ENCODE data around the gene CCDC85B. TPM values are rescaled to one million over a fixed set of nuclear protein-coding genes. Genes with fewer than 3 reads are reported as not detected.
A peak's percentile ranks its signal among the peaks of the same experiment; 100 is the strongest.

The CCDC85B gene
- total RNA-seq, 6 experiments from 2014 or later: 78.9 to 112 (median 87.7) TPM

DNA sequence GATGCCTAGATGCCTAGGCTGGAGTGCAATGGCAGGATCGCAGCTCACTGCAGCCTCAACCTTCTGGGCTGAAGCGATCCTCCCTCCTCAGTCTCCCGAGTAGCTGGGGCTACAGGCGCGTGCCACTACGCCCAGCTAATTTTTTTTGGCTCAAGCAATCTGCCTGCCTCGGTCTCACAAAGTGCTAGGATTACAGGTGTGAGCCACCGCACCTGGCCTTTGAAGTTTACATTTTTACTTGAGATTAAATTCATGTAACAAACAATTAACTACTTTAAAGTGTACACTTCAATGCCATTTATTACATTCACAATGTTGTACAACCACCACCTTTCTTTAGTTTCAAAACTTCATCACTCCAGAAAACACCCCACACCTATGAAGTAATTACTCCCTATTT is 13.2 kb downstream of the CCDC85B start:
- H3K4me1 Mint-ChIP-seq (ENCODE audit: low read depth): peaks cover 54% of the 10 kb centered on the region
- H3K36me3 Mint-ChIP-seq (ENCODE audit: low read depth): peaks cover 4% of the 10 kb centered on the region
- no peak for TF ChIP-seq CTCF (IDR thresholded peaks at IDR 0.05)
- H3K9me3 Mint-ChIP-seq: peaks cover 3% of the 10 kb centered on the region
- peaks cover 7% of the 10 kb centered on the region for H3K27me3 Mint-ChIP-seq (ENCODE audit: insufficient read depth)
- peak overlapping the region; percentile 68 for H3K4me3 Mint-ChIP-seq
- peak overlapping the region; percentile 95 for H3K27ac Mint-ChIP-seq
- DNase-seq: no peak

DNA sequence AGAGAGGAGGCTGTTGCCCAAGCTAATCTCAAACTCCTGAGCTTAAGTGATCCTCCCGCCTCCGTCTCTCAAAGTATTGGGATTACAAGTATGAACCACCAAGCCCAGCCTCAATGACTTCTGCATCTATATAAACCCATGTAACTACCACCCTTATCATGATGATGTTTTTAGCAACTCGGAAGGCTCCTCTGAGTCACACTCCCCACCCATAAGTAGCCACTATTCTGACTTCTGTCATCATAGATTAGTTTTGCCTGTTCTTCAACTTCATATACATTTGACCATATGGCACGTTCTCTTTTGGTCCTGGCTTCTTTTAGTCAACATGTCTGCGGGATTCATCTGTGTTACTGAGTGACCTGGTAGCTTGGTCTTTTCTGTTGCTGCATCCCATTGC is 16.1 kb downstream of the CCDC85B start:
- Mint-ChIP-seq H3K36me3 (ENCODE audit: low read depth) (no peaks in the 10 kb centered on the region), H3K27me3 (ENCODE audit: insufficient read depth) (peaks cover 1% of the 10 kb centered on the region), H3K9me3 (no peaks in the 10 kb centered on the region), H3K4me3 (no peak overlapping the region), H3K4me1 (ENCODE audit: low read depth) (peaks cover 69% of the 10 kb centered on the region), H3K27ac (no peak overlapping the region; the same call in 1 of the 2 replicates)
- no peak for DNase-seq
- TF ChIP-seq CTCF (IDR thresholded peaks at IDR 0.05): no peak

DNA sequence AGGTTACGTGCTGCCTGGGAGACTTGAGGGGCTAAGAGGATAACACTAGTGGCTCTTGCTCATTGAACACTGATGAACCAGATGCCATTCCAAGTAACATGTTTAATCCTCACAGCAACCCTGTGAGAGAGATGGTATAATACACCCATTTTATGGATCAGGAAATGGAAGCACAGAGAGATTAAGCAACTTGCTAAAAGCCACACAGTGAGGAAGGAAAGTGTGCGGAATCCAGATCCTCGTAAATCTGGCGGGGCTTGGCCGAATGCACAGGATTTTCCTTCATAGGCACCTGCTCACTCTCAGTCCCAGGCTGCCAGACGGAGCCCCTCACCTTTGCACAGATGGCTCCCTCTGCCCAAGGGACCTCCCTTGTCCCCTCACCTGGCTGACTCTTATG is 17.4 kb downstream of the CCDC85B start:
- H3K27ac Mint-ChIP-seq: no peak overlapping the region
- peaks cover 69% of the 10 kb centered on the region for H3K4me1 Mint-ChIP-seq (ENCODE audit: low read depth)
- DNase-seq: no peak
- H3K27me3 Mint-ChIP-seq (ENCODE audit: insufficient read depth): peaks cover 1% of the 10 kb centered on the region
- no peak overlapping the region for H3K4me3 Mint-ChIP-seq
- H3K9me3 Mint-ChIP-seq: no peaks in the 10 kb centered on the region
- H3K36me3 Mint-ChIP-seq (ENCODE audit: low read depth): no peaks in the 10 kb centered on the region
- no peak for TF ChIP-seq CTCF (IDR thresholded peaks at IDR 0.05)

GRCh38 chr11:65911682-65912568 is 21.5 kb downstream of the CCDC85B start:
- Mint-ChIP-seq H3K27ac (peak overlapping the region; percentile 99), H3K4me1 (ENCODE audit: low read depth) (peaks cover 80% of the 10 kb centered on the region), H3K36me3 (ENCODE audit: low read depth) (peaks cover 6% of the 10 kb centered on the region), H3K9me3 (no peaks in the 10 kb centered on the region), H3K4me3 (peak overlapping the region; percentile 62), H3K27me3 (ENCODE audit: insufficient read depth) (peaks cover 1% of the 10 kb centered on the region)
- DNase-seq: peak; percentile 85
- peak; percentile 46; the same call in 1 of the 2 replicates for TF ChIP-seq CTCF (IDR thresholded peaks at IDR 0.05)

DNA sequence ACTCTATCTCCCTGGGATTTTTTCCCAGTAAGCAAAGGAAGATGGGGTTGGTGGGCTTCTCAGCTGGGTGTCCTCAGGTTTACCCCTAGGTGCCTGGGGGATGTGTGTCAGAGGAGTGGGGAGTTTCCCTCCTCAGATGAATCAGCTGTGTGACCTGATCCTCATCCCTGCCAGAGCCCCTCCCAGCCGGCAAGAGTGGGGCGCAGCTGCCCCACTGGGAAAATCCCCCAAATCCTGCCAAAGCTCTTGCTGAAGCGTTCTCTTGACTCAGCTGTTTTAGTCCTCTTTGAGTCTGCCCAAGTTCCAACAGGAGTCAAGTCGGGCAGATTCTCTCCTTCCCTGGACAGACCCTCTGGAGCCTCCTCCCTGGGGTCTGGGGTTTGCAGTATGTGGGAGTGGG is 22.4 kb downstream of the CCDC85B start:
- no peak for TF ChIP-seq CTCF (IDR thresholded peaks at IDR 0.05)
- Mint-ChIP-seq H3K4me1 (ENCODE audit: low read depth) (peaks cover 75% of the 10 kb centered on the region), H3K27me3 (ENCODE audit: insufficient read depth) (peaks cover 1% of the 10 kb centered on the region), H3K9me3 (no peaks in the 10 kb centered on the region), H3K36me3 (ENCODE audit: low read depth) (peaks cover 11% of the 10 kb centered on the region), H3K4me3 (peak overlapping the region; percentile 63), H3K27ac (peak overlapping the region; percentile 99)
- peak; percentile 69 for DNase-seq
